Suprapubic skin (tissue), 4 donors: Measurements from ENCODE around the gene ATP2A3. TPM values are rescaled to one million over a fixed set of nuclear protein-coding genes. Genes with fewer than 3 reads are reported as not detected.

ENCODE experiments used
- DNase-seq, 2 donors: peaks; one replicate each; pipeline ENCODE4 v3.0.0-alpha.2; 2019; ENCODE audit warnings: low spot score in 2 of 2
- H3K27ac ChIP-seq: fragments of 200-600 bp; sonication (generic); one replicate; pipeline ENCODE4 v1.5.1; 2019
- H3K27me3 ChIP-seq: fragments of 200-600 bp; sonication (generic); one replicate; pipeline ENCODE4 v1.5.1; 2019
- H3K36me3 ChIP-seq: fragments of 200-600 bp; sonication (generic); one replicate; pipeline ENCODE4 v1.5.1; 2019
- H3K4me1 ChIP-seq: fragments of 200-600 bp; sonication (generic); one replicate; pipeline ENCODE4 v1.5.1; 2019
- H3K4me3 ChIP-seq: fragments of 200-600 bp; sonication (generic); one replicate; pipeline ENCODE4 v1.5.1; 2019; ENCODE audit warnings: mild to moderate bottlenecking
- H3K9me3 ChIP-seq: fragments of 200-600 bp; sonication (generic); one replicate; pipeline ENCODE4 v1.5.1; 2019
- CTCF ChIP-seq, 2 donors: fragments of 200-600 bp in 1 of 2; fragments of 450-650 bp in 1 of 2; sonication (generic) in 1 of 2; IDR thresholded peaks; one replicate each; pipeline ENCODE4 v1.5.1; 2016 to 2019; ENCODE audit warnings: antibody characterized with exemption in 2 of 2, mild to moderate bottlenecking in 1 of 2, moderate library complexity in 1 of 2
- EP300 ChIP-seq: sonication (generic); formaldehyde crosslinking; IDR thresholded peaks from one replicate; pipeline ENCODE4 v1.6.1; 2017; ENCODE audit warnings: antibody characterized with exemption
- POLR2A ChIP-seq, 2 donors: fragments of 450-650 bp; IDR thresholded peaks; one replicate each; pipeline ENCODE4 v1.6.1; 2017; ENCODE audit warnings: antibody characterized with exemption in 2 of 2, mild to moderate bottlenecking in 2 of 2, moderate library complexity in 2 of 2
- POLR2AphosphoS5 ChIP-seq, 3 donors: sonication (generic); formaldehyde crosslinking; IDR thresholded peaks; one replicate each; pipeline ENCODE4 v1.6.1; 2017; ENCODE audit warnings: antibody characterized with exemption in 3 of 3
- WGBS: methylation state at CpG from one replicate; pipeline ENCODE4 v1.1.5; 2018; 5-methylcytosine and 5-hydroxymethylcytosine counted together
- total RNA-seq, 4 donors: library from RNA; depleted of rRNA; stranded (reverse); fragments of >200 nt; gene quantifications; one replicate each; pipeline ENCODE4 v1.1.0, GENCODE V29; 2016

Gene ATP2A3
- total RNA-seq, 4 donors from 2014 or later = 22.4 to 61.7 (median 34.7) TPM

DNA sequence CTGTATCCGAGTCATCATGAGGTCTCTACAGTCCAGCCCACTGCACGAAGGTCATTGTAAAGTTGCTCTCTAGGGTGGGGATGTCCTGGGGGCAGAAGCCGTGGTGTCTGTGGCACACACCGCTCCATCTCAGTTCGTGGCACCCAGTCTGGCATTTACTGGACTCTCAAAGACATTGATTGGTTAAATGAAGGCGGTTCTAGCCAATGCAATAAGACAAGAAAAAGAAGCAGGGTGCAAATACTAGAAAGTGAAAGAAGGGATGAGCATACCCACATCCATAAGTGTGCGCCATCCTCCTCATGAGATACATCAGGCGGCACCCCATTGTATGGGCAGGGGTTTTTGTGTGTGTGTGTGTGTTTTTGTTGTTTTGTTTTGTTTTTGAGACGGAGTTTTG, 10.7 kb upstream of the ATP2A3 start:
- H3K36me3 ChIP-seq = no peaks in the 10 kb centered on the region
- peaks cover 3% of the 10 kb centered on the region for H3K27me3 ChIP-seq
- WGBS = 96% methylated on average over 8 of the region's 9 CpGs
- H3K4me1 ChIP-seq = peaks cover 15% of the 10 kb centered on the region
- DNase-seq = no peak
- no peak overlapping the region for H3K27ac ChIP-seq
- H3K9me3 ChIP-seq = no peaks in the 10 kb centered on the region
- TF ChIP-seq CTCF (IDR thresholded peaks at IDR 0.05) = no peak
- H3K4me3 ChIP-seq = no peak overlapping the region

GRCh38 chr17:3974138-3974687, 10.0 kb upstream of the ATP2A3 start:
- DNase-seq = peak in 1 of 2 donors; percentile 49
- TF ChIP-seq EP300 = no peak
- no peak for TF ChIP-seq CTCF (IDR thresholded peaks at IDR 0.05)
- Histone ChIP-seq H3K4me1 (peaks cover 15% of the 10 kb centered on the region), H3K27ac (no peak overlapping the region), H3K4me3 (no peak overlapping the region), H3K27me3 (peaks cover 3% of the 10 kb centered on the region), H3K9me3 (no peaks in the 10 kb centered on the region), H3K36me3 (no peaks in the 10 kb centered on the region)
- 67% methylated on average over 9 of the region's 15 CpGs for WGBS

GRCh38 chr17:3973495-3974137, 9.4 kb upstream of the ATP2A3 start:
- H3K9me3 ChIP-seq = no peaks in the 10 kb centered on the region
- 84% methylated on average over 8 of the region's 10 CpGs for WGBS
- DNase-seq = peak in 1 of 2 donors; percentile 29
- H3K27me3 ChIP-seq = peaks cover 3% of the 10 kb centered on the region
- H3K4me3 ChIP-seq = no peak overlapping the region
- TF ChIP-seq EP300 (no peak), POLR2AphosphoS5 (IDR thresholded peaks at IDR 0.05) (no peak), POLR2A (IDR thresholded peaks at IDR 0.05) (no peak), CTCF (IDR thresholded peaks at IDR 0.05) (no peak)
- H3K36me3 ChIP-seq = no peaks in the 10 kb centered on the region
- H3K27ac ChIP-seq = no peak overlapping the region
- peaks cover 15% of the 10 kb centered on the region for H3K4me1 ChIP-seq

DNA sequence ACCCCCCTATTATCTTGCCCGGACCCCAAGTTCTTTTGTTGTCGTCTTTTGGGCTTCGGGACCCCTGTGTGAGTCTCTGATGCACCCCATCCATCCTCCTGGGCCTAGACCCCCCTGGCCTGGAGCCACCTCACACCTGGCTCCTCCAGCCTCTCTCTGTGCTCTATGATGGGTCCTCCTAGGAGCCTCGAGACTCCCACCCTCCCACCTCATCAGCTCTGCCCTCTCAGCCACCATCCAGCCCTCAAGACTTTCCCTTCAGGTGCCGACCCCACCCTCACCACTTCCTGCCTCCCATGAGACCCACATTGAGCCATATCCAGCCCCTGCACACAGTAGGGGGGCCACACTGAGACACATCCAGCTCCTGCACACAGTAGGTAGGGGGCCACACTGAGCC, 8.7 kb upstream of the ATP2A3 start:
- TF ChIP-seq POLR2AphosphoS5 (IDR thresholded peaks at IDR 0.05) (no peak), POLR2A (IDR thresholded peaks at IDR 0.05) (no peak), CTCF (IDR thresholded peaks at IDR 0.05) (no peak)
- 60% methylated on average over 5 of the region's 5 CpGs for WGBS
- Histone ChIP-seq H3K4me3 (no peak overlapping the region), H3K4me1 (peaks cover 15% of the 10 kb centered on the region), H3K27ac (no peak overlapping the region), H3K9me3 (no peaks in the 10 kb centered on the region), H3K27me3 (peaks cover 3% of the 10 kb centered on the region), H3K36me3 (no peaks in the 10 kb centered on the region)
- DNase-seq = no peak

DNA sequence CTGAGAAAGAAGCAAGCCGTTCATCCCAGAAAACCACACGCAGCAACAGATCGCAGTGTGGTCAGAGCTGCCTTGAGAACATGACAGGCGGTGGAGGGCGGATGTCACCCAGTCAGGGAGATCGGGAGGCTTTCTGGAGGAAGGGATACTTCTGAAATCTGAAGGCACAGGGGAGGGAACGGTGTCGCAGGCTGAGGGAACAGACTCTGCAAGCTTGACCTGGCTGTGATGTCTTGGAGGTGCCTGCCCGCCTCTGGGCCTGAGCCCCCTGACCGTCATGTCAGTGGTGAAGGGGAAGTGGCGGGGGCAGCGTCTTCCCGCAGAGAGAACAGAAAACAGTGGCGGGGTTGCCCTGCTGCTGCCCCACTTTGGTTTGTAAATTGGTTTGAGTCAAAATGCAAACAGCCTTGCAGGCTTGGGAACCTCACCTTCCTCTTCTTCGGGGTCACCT, 8.1 kb upstream of the ATP2A3 start:
- Histone ChIP-seq H3K27me3 (peaks cover 3% of the 10 kb centered on the region), H3K4me3 (no peak overlapping the region), H3K36me3 (no peaks in the 10 kb centered on the region), H3K4me1 (peaks cover 14% of the 10 kb centered on the region), H3K27ac (no peak overlapping the region), H3K9me3 (no peaks in the 10 kb centered on the region)
- 56% methylated on average over 14 of the region's 15 CpGs for WGBS
- TF ChIP-seq EP300 = no peak
- TF ChIP-seq POLR2A (IDR thresholded peaks at IDR 0.05) = no peak
- TF ChIP-seq CTCF (IDR thresholded peaks at IDR 0.05) = no peak
- no peak for TF ChIP-seq POLR2AphosphoS5 (IDR thresholded peaks at IDR 0.05)
- DNase-seq = no peak
